ENCODE data around the gene CELF2. TPM values are rescaled to one million over a fixed set of nuclear protein-coding genes. Genes with fewer than 3 reads are reported as not detected.

CELF2 gene
- total RNA-seq, 1 experiment from 2014 or later, result 28.7 TPM

DNA sequence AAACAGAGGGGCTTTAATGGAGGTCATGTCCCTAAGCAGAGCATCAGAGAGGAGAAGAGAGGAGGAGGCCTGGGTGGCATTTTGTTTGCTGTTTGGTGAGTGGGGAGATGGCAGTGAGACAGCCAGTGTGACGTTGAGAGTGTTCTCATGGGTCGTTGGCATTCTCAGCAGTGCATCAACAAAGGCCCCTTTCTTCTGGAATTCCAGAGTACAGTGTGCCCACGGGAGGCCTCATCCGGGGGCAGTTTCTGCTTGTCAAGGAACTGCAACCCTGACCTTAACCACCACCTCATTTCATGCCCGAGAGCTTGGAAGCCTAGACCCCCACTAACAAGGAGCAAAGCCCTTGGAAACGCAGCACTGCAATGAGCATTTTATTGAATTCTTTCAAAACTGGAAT is 92.9 kb downstream of the CELF2 start:
- H3K14ac ChIP-seq (ENCODE audit: insufficient read depth, low read length), result no peak overlapping the region; the same call in 1 of the 2 replicates
- Mint-ChIP-seq H3K4me3 (no peak overlapping the region), H3K4me1 (peaks cover 29 to 33% of the 10 kb centered on the region in 2 experiments), H3K27ac (0 out of 7 replicates have a peak overlapping the region, but pooled peaks of 1 of the 3 experiments have one; percentile 14), H3K27me3 (ENCODE audit: low read depth) (no peaks in the 10 kb centered on the region), H3K9me3 (peaks cover 8 to 9% of the 10 kb centered on the region in 2 experiments; a peak in 4 of 5 replicates), H3K36me3 (ENCODE audit: insufficient read depth in 1 of 3, low read depth in 3 of 3) (peaks cover 3 to 19% (median 7%) of the 10 kb centered on the region in 3 experiments; a peak in 5 of 7 replicates)
- no peak overlapping the region for H4K8ac ChIP-seq (replicated peaks; ENCODE audit: insufficient read length, low read depth, low read length)
- no peak overlapping the region for H3K4ac ChIP-seq (ENCODE audit: low read depth, low read length)
- DNase-seq, result no peak
- TF ChIP-seq, protein P1, sequence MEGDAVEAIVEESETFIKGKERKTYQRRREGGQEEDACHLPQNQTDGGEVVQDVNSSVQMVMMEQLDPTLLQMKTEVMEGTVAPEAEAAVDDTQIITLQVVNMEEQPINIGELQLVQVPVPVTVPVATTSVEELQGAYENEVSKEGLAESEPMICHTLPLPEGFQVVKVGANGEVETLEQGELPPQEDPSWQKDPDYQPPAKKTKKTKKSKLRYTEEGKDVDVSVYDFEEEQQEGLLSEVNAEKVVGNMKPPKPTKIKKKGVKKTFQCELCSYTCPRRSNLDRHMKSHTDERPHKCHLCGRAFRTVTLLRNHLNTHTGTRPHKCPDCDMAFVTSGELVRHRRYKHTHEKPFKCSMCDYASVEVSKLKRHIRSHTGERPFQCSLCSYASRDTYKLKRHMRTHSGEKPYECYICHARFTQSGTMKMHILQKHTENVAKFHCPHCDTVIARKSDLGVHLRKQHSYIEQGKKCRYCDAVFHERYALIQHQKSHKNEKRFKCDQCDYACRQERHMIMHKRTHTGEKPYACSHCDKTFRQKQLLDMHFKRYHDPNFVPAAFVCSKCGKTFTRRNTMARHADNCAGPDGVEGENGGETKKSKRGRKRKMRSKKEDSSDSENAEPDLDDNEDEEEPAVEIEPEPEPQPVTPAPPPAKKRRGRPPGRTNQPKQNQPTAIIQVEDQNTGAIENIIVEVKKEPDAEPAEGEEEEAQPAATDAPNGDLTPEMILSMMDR (conservative IDR thresholded peaks at IDR 0.05), result no peak
- H3K9me3 ChIP-seq (ENCODE audit: control insufficient read depth, low read depth, low read length), result no peaks in the 10 kb centered on the region
- no peaks in the 10 kb centered on the region for H3K27me3 ChIP-seq (ENCODE audit: insufficient read depth, low read length)
- H4K20me1 ChIP-seq (ENCODE audit: control insufficient read depth, insufficient read depth, insufficient read length), result no peaks in the 10 kb centered on the region
- no peak overlapping the region for H3K23ac ChIP-seq (ENCODE audit: insufficient read length, low read depth, low read length)
- H4K5ac ChIP-seq (ENCODE audit: insufficient read length, low read depth, low read length), result no peak overlapping the region
- no peak overlapping the region for H3T11ph ChIP-seq (ENCODE audit: low read length)
- no peak overlapping the region for H2AFZ ChIP-seq (ENCODE audit: low read length)
- H3K4me1 ChIP-seq (ENCODE audit: insufficient read depth, low read length), result 0 out of 2 replicates have a peak, but pooled peaks cover 3% of the 10 kb centered on the region
- H3K18ac ChIP-seq (ENCODE audit: insufficient read length, low read depth, low read length), result no peak overlapping the region
- H2BK15ac ChIP-seq (ENCODE audit: low read depth, low read length), result no peak overlapping the region
- WGBS (ENCODE audit: extremely low coverage, insufficient read length, low lambda C conversion rate), result no CpG with 5 or more reads among the region's 6 CpGs
- no peak overlapping the region for H2BK12ac ChIP-seq (ENCODE audit: insufficient read length, low read depth, low read length)
- H2BK20ac ChIP-seq (ENCODE audit: low read depth, low read length, poor library complexity, severe bottlenecking), result no peak overlapping the region
- no peak overlapping the region for H3K9ac ChIP-seq (ENCODE audit: extremely low read depth, insufficient read length, low read length)
- no peak overlapping the region for H2BK120ac ChIP-seq (ENCODE audit: low read depth, low read length, poor library complexity, severe bottlenecking)
- H2BK5ac ChIP-seq (ENCODE audit: insufficient read length, low read length), result no peak overlapping the region
- H3K56ac ChIP-seq (ENCODE audit: insufficient read length, low read depth, low read length), result no peak overlapping the region
- H3K4me2 ChIP-seq (ENCODE audit: insufficient read depth, insufficient read length, low read length), result no peak overlapping the region
- H3K79me2 ChIP-seq (ENCODE audit: insufficient read depth, low read length), result 0 out of 2 replicates have a peak, but pooled peaks cover 2% of the 10 kb centered on the region
- H4K91ac ChIP-seq (ENCODE audit: insufficient read length, low read depth, low read length), result no peak overlapping the region
- H3K23me2 ChIP-seq (ENCODE audit: insufficient read length, low read depth, low read length, poor library complexity, severe bottlenecking), result no peaks in the 10 kb centered on the region
- H2AK5ac ChIP-seq (ENCODE audit: insufficient read length, low read length), result no peak overlapping the region
- no peak overlapping the region for H3K27ac ChIP-seq (ENCODE audit: insufficient read length, low read depth, low read length)
- H3K79me1 ChIP-seq (ENCODE audit: insufficient read depth, low read depth, low read length, poor library complexity, severe bottlenecking), result no peaks in the 10 kb centered on the region
